Suppressor macrophage treated with lipopolysaccharide for 4 hours (primary cell): Measurements from ENCODE around the gene FAM110D.
A peak's percentile ranks its signal among the peaks of the same experiment; 100 is the strongest.

ENCODE experiments used
- DNase-seq: peaks from one replicate; pipeline ENCODE4 v3.0.0-alpha.2; 2020

FAM110D gene

GRCh38 chr1:26158908-26159742, at the start of gene FAM110D:
Gene FAM110D, plus strand, starts transcription at chr1:26159079. Its CDS starts 2,213 bp downstream, at chr1:26161292.
- no peak for DNase-seq

GRCh38 chr1:26109229-26110164, 49.4 kb upstream of the FAM110D start:
- DNase-seq, result no peak

DNA sequence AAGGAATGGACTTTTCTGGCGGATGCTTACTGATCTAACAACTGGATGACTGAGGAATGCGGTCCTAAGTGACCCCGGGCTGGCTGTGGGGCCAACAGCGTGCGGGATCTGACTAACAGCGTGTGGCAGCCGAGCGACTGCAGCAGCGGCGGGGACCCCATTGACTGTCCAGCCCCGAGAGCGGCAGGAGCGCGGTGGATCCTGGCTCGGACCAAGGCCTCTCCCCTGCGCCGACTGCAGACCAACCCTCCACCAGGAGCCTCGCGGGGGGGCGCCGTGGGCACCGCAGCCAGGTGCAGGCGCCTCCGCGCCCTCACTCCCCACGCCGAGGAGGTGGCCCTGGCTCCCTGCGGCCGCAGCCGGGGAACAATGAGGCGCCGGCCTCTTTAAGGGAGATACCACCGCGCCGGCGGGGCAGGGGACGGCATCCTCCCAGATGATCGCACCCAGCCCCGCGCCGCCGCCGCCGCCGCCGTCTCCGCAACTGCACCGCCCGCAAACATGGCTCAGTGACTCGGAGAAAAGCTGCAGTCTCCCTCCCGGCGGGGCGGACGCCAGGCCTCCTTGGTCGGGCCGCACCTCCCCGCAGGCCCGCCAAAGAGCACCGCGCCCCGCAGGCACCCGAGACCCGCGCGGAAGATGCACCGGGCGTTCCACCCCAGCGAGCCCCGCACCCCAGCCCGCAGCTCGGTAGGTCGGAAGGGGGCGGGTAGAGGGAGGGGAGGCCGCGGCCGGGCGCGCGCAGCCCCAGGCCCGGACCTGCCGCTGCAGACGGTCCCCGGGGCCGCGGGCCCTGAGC, 47.9 kb upstream of the FAM110D start:
- DNase-seq, result peak; percentile 67

- DNase-seq, result peak; percentile 98
Measured at GRCh38 chr1:26111530-26112406, 47.1 kb upstream of the FAM110D start, which contains the start of gene PDIK1L. Gene PDIK1L, plus strand, starts transcription at chr1:26111824. Its CDS starts 2,485 bp downstream, at chr1:26114309.

DNA sequence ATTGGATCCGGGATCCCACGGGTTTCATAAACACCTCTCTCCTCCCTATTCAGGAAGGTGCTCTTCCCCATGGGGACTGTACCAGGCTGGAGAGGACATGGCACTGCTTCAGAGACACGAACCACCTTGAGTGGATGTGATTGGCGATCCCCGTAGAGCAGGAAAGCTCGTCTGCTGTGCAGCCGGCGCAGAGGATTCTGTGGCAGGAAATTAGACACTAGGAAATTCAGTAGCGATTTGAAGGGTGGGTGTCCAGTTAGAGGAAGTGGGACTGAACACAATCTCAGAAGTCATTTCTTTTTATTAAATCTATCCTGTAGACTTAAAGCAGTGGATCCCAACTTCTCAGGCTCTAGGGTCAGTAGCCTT, 46.5 kb upstream of the FAM110D start:
- peak; percentile 48 for DNase-seq

DNA sequence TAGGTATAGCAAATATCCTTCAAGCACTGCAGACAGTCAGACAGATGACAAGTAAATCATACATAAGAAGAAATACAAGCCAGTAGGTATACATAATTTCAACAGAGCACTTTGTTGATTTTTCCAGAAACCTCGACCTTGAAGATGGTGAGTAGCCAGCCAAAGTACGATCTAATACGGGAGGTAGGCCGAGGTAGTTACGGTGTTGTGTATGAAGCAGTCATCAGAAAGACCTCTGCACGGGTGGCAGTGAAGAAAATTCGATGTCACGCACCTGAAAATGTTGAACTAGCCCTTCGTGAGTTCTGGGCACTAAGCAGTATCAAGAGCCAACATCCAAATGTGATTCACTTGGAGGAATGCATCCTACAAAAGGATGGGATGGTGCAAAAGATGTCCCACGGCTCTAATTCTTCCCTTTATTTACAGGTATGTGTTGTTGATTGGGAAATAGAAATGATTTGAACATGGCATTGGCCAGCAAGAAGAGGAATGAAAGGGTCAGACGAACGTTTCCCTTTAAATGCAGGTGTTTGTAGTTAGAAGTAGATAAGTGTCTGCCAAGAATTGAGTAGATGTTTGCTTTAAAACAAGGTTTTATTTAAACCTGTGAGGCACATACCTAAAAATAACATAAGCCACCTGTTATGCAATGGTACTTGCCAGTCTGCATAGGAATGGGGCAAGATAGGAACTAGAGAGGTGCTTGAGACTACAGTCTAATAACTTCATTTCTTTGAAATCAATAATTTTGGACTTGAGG, 44.5 kb upstream of the FAM110D start:
- no peak for DNase-seq

DNA sequence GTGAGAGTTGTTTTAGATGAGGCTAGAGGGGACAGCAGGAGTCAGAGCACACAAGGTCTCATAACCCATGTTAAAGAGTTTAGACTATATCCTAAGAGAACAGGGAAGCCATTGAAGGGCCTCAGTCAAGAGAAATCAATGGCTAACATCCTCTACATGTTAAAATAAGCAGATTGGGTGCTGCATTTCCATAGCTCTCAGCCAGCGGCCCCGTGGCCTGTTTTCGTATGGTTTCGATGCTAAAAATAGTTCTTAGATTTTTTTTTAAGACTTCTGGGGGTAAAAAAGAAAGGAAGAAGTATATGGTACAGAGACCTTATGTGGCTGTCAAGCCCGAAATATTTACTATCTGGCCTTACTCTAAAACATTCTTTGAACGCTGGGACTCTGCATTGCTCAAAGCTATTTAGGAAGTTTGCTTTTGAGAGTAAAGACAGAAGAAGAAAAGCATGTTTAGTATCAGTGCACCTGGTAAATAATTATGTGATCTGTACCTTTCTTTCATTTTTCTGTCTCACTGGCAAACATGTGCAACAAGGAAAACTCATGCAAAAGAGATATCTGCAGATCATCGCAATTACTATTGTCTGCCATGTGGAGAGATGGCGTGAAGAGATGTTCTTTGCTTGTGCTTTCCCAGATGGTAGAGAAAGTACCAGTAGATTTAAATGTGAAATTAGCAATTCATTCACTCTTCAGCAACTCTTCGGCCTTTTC, 38.8 kb upstream of the FAM110D start:
- DNase-seq, result no peak

- peak; percentile 67 for DNase-seq
Measured at GRCh38 chr1:26121854-26122773, 36.8 kb upstream of the FAM110D start.

GRCh38 chr1:26122988-26123973, 35.6 kb upstream of the FAM110D start:
- DNase-seq, result peak; percentile 64

GRCh38 chr1:26124418-26125331, 34.2 kb upstream of the FAM110D start:
- no peak for DNase-seq

- DNase-seq, result no peak
Measured at GRCh38 chr1:26125382-26125781, 33.5 kb upstream of the FAM110D start.

DNA sequence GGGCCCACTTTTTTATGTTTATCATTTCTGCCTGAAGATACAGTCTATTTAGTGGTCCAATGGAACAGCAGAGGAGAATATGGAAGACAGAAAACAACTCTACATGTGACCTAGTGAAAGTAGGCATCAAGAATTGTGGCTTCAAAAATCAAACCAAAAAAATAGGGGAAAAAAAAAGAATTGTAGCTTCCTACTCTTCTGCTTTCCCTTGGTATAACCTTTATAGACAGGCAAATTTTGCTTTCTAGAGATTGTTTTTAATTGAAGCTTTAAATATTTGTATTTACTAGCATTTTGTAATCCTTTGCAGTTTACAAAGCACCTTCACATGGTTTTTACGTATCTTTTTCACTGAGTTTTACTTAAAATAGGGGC, 32.9 kb upstream of the FAM110D start:
- no peak for DNase-seq

- DNase-seq, result peak; percentile 60
Measured at GRCh38 chr1:26126321-26127084, 32.4 kb upstream of the FAM110D start.

DNA sequence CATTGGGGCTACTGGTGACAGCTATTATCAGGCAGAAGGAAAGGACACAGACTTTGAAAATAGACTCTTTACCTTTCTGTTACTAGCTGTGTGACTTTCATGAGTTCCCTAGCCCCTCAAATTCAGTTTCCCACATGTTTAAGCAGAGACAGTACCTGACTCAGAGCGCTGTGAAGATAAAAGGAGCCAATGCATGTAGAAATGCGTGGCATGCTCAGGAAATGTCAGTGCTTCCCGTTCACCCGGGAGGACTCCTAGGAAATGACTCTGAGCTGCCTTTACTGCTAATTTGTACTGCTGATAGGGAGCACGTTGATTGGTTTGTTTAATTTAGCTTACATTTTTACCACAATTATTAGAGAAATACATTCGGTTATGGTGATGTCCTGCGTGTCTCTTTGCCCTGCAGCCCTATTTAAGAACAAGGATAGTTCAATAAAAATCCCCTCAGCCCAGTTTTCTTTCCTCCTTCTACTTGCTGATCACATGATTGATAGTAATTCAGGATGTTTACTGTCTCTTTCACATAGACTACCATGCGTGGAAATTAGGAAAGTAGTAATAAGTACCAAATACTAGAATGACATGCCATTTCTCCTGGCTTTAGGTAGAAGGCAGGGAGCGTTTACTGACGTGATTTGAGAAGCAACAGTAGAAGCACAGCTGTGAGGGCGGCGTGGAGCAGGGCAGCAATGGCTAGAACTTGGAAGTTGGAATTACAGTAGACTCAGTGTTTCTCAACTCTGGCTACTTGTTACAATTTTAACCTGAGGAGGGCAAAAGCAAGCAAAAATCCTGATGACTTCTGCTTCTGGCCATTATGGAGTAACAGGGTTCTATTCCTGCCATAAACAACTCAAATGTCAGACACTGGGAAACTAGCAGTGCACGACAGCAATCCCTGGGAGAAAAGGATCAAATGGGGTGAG, 31.4 kb upstream of the FAM110D start:
- peak; percentile 36 for DNase-seq

- DNase-seq, result no peak
Measured at GRCh38 chr1:26129778-26130177, 29.1 kb upstream of the FAM110D start.
